DMS79 (cell line): Measurements from ENCODE around the gene ADCY4.
A peak's percentile ranks its signal among the peaks of the same experiment; 100 is the strongest.

Experiments used
- DNase-seq: peaks from one replicate; lab custom pipeline; 2025; lab: John Stamatoyannopoulos, UW

Gene ADCY4

GRCh38 chr14:24273422-24273998, 61.4 kb downstream of the ADCY4 start:
- no peak for DNase-seq

- no peak for DNase-seq
These were observed 62.4 kb downstream of the ADCY4 start for GRCh38 chr14:24272467-24272866.

- DNase-seq: no peak
These were observed 63.0 kb downstream of the ADCY4 start for GRCh38 chr14:24271834-24272263.

GRCh38 chr14:24271134-24271833, 63.6 kb downstream of the ADCY4 start, which contains the start of gene RABGGTA:
RABGGTA (minus strand) TSS chr14:24271597; CDS start chr14:24271115, 482 bp downstream.
- DNase-seq: peak; percentile 91

- peak; percentile 60 for DNase-seq
These were observed 64.2 kb downstream of the ADCY4 start for GRCh38 chr14:24270537-24271133.

- no peak for DNase-seq
These were observed 64.8 kb downstream of the ADCY4 start for GRCh38 chr14:24269910-24270536.

- DNase-seq: no peak
These were observed 65.5 kb downstream of the ADCY4 start for GRCh38 chr14:24269368-24269767.
